DOHH2 (cell line): ENCODE measurements around the gene NRXN3.

Source experiments
- CTCF ChIP-seq: fragments of 200-600 bp; sonication (generic); IDR thresholded peaks from one replicate; pipeline ENCODE4 v1.5.1; 2014; ENCODE audit warnings: antibody characterized with exemption, mild to moderate bottlenecking, low read depth, low read length; ENCODE audit not compliant: poor library complexity, severe bottlenecking
- EZH2phosphoT487 ChIP-seq: fragments of 200-600 bp; sonication (generic); IDR thresholded peaks from 2 replicates; pipeline ENCODE4 v1.6.1; 2017; ENCODE audit warnings: borderline replicate concordance, mild to moderate bottlenecking, antibody characterized with exemption, low read length, moderate library complexity, mixed read lengths

GRCh38 chr14:79197516-79197915 is 1027.3 kb downstream of the NRXN3 start:
- no peak for TF ChIP-seq CTCF
- no peak for TF ChIP-seq EZH2phosphoT487
